DMS153 (cell line): ENCODE data around the gene FKBP4.
"Not testable (repeated sequence)": the region's sequence is repeated elsewhere in the genome, so short reads cannot be mapped to it uniquely, and the experiment has no call there.

Experiments used
- DNase-seq: peaks from one replicate; lab custom pipeline; 2025; lab: John Stamatoyannopoulos, UW

The FKBP4 gene, protein sequence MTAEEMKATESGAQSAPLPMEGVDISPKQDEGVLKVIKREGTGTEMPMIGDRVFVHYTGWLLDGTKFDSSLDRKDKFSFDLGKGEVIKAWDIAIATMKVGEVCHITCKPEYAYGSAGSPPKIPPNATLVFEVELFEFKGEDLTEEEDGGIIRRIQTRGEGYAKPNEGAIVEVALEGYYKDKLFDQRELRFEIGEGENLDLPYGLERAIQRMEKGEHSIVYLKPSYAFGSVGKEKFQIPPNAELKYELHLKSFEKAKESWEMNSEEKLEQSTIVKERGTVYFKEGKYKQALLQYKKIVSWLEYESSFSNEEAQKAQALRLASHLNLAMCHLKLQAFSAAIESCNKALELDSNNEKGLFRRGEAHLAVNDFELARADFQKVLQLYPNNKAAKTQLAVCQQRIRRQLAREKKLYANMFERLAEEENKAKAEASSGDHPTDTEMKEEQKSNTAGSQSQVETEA

DNA sequence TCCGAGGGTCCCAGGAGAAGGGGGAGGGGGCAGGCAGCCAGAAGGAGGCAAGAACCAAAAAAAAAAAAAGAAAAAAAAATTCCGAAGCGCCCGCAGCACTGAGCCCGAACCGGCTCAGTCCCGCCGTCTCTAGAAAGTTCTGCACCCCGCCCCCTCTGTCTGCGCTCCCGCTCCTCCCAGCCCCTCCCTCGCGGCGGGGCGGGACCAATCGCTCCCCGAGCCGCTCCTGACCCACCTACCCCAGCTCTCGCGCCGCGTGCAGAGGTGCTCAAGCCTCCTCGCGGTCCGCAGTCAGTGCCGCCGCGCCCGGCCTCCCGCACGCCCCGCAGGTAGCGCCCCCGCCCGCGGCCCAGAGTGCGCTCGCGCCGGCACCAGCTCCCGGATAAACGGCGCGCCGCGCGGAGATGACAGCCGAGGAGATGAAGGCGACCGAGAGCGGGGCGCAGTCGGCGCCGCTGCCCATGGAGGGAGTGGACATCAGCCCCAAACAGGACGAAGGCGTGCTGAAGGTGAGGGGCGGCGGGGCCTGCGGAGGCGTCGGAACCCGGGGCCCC is at the start of gene FKBP4:
Gene FKBP4, plus strand, starts transcription at position 235 of the 554 bp plus-strand sequence. Its CDS starts 170 bp downstream, at position 405.
- peak; percentile 56 for DNase-seq

DNA sequence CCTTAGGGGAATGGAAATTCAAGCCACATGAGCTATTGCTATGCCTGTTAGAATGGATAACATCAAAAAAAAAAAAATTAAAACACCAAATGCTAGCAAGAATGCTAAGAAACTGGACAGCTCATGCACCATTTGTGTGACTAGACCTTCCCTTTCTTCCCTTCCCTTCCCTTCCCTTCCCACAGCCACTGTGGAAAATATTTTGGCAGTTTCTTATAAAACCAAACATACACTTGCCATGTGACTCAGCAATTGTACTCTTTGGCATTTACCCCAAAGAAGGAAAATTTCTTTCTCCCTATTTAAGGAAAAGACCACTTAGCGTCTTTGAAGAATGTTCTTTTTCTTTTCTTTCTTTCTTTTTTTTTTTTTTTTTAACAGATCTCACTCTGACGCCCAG is 49.1 kb upstream of the FKBP4 start:
- DNase-seq, result no peak

GRCh38 chr12:2749580-2749979 is 45.2 kb upstream of the FKBP4 start:
- no peak for DNase-seq

DNA sequence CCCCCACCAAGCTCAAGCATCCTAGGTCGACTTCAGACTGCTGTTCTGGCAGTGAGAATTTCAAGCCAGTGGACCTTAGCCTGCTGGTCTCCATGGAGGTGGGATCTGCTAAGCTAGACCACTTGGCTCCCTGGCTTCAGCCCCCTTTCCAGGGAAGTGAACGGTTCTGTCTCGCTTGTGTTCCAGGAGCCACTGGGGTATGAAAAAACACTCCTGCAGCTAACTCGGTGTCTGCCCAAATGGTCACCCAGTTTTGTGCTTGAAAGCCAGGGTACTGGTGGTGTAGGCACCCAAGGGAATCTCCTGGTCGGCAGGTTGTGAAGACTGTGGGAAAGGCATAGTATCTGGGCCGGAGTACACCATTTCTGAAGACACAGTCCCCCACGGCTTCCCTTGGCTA is 44.6 kb upstream of the FKBP4 start:
- DNase-seq, result no peak

DNA sequence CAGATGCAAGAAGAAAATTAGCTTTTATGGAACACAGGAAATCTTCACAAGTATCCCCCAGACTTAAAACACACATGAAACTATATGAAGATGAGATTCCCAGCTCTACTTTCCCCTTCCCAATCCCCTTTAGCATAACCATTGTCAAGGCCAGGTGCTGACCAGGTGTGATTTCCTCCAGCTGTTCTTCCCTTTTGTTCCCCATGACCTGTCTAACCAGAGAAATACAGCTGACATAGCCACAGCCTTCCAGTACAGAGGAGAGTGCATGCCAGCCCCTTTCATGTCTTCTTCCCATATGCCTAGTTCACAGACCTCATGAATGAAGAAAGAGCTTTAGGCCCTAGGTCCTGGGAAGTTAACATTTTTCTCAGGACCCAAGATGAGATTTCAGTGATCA is 43.5 kb upstream of the FKBP4 start:
- DNase-seq, result no peak

- no peak for DNase-seq
These were observed 43.1 kb upstream of the FKBP4 start for GRCh38 chr12:2751686-2752085.

GRCh38 chr12:2752676-2753371 is 41.9 kb upstream of the FKBP4 start:
- DNase-seq, result no peak

DNA sequence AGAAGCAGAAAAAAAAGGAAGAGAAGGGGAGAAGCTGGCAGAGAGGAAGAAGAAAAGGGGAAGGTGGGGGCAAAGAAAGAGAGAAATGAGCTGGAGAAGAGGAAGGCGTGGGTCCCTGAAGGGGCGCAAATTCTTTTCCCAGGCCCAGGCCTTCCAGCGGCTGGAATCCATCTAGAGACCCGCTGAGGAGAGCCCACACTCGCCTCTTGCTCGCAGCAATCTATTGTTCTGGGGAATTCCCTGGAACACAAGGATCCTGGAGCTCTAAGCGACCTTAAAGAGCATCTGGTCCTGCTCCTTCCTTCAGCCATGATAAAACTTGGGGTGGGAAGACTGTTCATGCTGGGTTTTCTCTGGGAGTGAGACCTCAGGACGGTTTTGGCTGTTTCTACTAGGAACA is 41.2 kb upstream of the FKBP4 start:
- no peak for DNase-seq

DNA sequence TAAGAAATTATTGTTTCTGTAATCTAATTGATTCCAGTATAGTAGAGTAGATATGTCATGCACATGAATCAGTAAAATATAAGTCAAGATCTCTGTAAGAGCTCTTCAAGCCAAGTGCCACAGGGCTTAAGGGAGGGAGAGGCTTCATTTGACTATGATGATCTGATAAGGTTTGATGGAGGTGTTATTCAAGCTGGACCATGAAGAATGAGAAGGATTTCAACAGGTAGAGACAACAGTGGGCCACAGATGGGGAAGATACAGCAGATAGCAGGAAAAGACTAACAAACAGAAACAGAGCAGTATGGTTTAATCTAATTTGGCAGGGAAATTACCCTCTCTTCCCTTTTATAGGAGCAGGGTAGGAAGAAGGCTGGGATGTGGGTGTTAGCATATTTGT is 40.6 kb upstream of the FKBP4 start:
- no peak for DNase-seq

DNA sequence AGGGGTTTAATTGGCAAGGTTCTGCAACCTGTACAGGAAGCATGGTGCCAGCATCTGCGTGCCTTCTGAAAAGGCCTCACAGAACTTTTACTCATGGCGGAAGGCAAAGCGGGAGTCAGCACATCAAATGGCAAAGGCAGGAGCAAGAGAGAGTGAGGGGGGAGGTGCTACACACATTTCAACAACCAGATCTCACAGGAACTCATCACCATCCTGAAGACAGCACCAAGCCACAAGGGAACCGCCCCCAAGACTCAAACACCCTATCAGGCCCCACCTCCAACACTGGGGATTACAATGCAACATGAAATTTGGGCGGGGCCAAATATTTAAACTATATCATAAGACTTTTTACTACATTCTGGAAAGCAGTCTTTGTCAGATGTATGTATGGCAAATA is 38.0 kb upstream of the FKBP4 start:
- DNase-seq, result no peak

- no peak for DNase-seq
These were observed 35.0 kb upstream of the FKBP4 start for GRCh38 chr12:2759733-2760132.

GRCh38 chr12:2764398-2764797 is 30.4 kb upstream of the FKBP4 start:
- no peak for DNase-seq

DNA sequence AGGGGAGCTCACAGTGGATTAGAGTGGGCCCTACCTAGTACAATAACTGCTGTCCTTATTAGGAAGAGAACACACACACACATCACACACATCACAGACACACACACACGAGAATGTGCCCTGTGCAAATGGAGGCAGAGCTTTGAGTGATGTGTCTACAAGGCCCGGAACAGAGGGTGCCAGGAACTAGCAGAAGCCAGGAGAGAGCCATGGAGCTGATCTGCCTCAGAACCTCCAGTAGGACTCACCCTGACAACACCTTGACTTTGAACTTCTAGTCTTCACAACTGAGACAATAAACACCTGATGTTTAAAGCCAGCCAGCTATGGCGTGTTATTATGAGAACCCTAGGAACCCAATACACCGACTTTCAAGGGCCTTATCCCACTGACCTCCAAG is 29.7 kb upstream of the FKBP4 start:
- DNase-seq, result no peak

DNA sequence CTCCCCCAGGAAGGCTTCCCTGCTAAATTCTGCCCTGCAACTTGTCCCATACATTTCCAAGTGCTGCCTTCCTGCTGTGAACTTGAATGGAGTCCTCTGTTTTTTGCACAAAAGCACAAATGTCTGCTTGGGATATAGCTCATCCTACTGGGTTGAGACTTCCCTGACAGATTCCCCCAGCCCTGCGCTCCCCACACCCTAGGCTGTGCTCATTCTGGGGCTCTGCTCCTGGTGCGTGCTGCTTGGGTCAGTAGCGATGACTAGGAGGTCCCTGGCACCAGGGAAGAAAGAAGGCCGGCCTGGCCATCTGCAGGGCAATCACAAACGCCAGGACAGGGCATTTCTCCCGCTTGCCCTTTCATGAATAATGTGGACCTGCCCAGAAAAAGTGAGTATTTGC is 29.2 kb upstream of the FKBP4 start:
- DNase-seq, result no peak

DNA sequence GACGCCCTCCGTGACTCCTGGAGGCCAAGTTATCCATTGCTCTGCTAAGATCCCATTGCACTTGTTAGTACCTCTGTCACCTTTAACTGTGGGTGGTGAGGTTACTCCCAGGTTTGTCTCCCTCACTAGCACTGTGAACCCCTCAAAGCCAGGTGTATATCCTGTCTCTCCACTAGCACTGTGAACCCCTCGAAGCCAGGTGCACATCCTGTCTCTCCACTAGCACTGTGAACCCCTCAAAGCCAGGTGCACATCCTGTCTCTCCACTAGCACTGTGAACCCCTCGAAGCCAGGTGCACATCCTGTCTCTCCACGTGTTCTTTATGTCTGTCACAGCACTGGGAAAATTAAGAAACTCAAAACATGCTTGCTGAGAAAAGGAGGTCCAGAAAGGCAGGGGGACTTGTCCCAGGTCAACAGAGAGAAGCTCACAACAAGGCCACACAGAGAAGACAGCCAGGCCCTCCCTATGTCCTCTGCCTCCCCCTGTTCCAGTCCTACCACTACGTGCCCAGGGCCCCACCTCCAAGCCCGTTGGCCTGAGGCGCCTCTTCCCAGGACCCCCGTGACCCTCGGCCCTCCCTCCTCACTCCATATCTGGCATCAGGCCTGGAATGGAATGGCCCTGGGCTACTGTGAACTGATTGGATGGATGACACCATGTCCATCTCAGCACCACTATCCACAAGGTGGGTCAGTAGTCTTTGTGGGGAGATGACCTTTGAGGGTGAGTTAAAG is 26.4 kb upstream of the FKBP4 start:
- no peak for DNase-seq

GRCh38 chr12:2769866-2770533 is 24.8 kb upstream of the FKBP4 start:
- DNase-seq, result no peak

- not testable (repeated sequence) for DNase-seq
These were observed 24.2 kb upstream of the FKBP4 start for GRCh38 chr12:2770544-2770943.

GRCh38 chr12:2772370-2772769 is 22.4 kb upstream of the FKBP4 start:
- DNase-seq, result no peak

- no peak for DNase-seq
These were observed 21.4 kb upstream of the FKBP4 start for GRCh38 chr12:2773199-2773875.

DNA sequence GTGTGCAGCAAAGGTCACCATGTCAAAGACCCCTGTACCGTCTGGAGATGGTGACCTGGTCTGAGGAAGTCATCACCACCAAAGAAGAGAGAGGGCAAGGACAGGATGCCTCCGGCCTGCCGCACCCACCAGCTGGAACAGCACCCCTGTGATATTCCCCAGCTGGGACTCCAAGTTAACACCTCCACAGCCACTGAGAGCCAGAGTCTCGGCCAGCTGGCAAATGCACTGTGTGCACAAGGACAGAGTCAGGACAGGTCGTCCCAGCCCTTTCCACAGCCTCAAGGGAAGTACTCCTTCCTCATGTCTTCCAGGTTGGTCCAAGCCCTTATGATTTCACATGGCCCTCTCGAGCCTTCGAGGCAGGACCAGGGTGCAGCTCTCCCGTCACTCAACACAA is 19.3 kb upstream of the FKBP4 start:
- no peak for DNase-seq

DNA sequence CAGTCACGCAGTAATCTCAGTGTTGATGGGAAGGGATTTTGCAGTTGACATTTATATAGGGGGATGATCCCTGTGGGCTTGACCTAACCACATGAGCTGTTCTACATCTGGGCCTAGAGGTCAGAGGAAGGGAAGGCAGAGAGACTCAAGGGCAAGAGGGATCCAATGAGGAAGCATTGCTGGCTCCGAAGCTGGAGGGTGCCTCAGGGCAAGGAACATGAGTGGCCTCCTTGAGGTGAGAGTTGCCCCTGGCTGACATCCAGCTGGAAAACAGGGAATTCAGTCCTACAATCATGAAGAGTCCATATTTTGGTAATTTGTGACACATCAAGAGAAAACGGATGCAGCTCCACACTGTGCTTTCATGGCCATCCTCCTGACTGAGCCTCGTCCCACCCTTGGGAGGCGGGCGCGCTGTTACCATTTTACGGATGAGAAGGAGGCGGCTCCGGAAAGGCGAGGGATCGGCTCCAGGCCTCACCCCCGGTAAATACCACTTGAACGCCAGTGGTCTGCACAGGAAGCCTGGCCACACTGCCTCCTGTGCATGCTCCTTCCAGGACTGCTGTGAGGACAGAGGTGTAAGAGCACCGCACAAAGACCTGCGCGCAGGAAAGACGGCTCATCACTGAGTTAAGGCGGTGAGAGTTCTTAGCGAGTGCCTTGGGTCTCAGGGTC is 18.5 kb upstream of the FKBP4 start:
- DNase-seq, result no peak
